Fibroblast of villous mesenchyme (primary cell): ENCODE data around the gene C5AR1. TPM values are rescaled to one million over a fixed set of nuclear protein-coding genes. Genes with fewer than 3 reads are reported as not detected.
"Not testable (repeated sequence)": the region's sequence is repeated elsewhere in the genome, so short reads cannot be mapped to it uniquely, and the experiment has no call there.

Source experiments
- DNase-seq: peaks from one replicate; pipeline ENCODE4 v3.0.0-alpha.2; 2010; ENCODE audit warnings: low read depth
- H3K4me3 ChIP-seq: 2 replicates; pipeline ENCODE4 v1.5.1; 2011; ENCODE audit warnings: low read depth, mild to moderate bottlenecking, low read length
- total RNA-seq: library from RNA; depleted of rRNA; stranded (reverse); fragments of >200 nt; gene quantifications from 2 replicates; pipeline ENCODE4 v1.2.3, GENCODE V29; 2012
- TF ChIP-seq, protein P1 (sequence below): IDR thresholded peaks from 2 replicates; pipeline ENCODE4 v1.5.1; 2012; ENCODE audit warnings: low read depth, mild to moderate bottlenecking, low read length; ENCODE audit not compliant: insufficient read depth

The C5AR1 gene
- total RNA-seq, 1 donor: 0.43 TPM

DNA sequence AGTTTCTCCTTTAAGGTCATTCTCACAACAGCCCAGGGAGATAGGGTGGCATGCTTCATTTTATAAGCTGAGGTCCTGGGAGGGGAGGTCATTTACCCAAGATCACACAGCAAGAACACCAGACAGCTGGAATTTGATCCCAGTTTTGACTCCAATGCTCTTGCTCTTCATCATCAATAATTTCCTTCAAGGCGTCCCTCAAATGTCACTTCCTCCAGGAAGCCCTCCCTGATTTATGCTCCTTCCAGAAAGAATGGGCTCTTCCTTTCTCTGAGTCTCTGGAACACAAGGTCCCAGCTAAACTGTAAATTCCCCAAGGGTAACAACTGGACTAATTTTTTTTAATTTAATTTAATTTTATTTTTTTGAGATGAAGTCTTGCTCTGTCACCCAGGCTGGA lies 34.8 kb downstream of the C5AR1 start:
- TF ChIP-seq, protein P1, sequence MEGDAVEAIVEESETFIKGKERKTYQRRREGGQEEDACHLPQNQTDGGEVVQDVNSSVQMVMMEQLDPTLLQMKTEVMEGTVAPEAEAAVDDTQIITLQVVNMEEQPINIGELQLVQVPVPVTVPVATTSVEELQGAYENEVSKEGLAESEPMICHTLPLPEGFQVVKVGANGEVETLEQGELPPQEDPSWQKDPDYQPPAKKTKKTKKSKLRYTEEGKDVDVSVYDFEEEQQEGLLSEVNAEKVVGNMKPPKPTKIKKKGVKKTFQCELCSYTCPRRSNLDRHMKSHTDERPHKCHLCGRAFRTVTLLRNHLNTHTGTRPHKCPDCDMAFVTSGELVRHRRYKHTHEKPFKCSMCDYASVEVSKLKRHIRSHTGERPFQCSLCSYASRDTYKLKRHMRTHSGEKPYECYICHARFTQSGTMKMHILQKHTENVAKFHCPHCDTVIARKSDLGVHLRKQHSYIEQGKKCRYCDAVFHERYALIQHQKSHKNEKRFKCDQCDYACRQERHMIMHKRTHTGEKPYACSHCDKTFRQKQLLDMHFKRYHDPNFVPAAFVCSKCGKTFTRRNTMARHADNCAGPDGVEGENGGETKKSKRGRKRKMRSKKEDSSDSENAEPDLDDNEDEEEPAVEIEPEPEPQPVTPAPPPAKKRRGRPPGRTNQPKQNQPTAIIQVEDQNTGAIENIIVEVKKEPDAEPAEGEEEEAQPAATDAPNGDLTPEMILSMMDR: no peak
- no peak for DNase-seq
- H3K4me3 ChIP-seq: no peak overlapping the region

DNA sequence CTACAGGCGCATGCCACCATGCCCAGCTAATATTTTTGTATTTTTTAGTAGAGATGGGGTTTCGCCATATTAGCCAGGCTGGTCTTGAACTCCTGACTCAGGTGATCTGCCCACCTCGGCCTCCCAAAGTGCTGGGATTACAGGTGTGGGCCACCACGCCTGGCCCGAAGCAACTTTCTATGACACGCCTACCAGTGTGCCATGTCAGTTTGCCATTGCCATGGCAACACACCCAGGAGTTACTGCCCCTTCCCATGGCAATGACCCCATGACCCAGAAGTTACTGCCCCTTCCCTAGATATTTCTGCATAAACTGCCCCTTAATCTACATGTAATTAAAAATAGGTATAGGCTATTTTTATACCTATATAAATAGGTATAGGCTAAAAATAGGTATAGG lies 36.4 kb downstream of the C5AR1 start:
- not testable (repeated sequence) for H3K4me3 ChIP-seq, DNase-seq

DNA sequence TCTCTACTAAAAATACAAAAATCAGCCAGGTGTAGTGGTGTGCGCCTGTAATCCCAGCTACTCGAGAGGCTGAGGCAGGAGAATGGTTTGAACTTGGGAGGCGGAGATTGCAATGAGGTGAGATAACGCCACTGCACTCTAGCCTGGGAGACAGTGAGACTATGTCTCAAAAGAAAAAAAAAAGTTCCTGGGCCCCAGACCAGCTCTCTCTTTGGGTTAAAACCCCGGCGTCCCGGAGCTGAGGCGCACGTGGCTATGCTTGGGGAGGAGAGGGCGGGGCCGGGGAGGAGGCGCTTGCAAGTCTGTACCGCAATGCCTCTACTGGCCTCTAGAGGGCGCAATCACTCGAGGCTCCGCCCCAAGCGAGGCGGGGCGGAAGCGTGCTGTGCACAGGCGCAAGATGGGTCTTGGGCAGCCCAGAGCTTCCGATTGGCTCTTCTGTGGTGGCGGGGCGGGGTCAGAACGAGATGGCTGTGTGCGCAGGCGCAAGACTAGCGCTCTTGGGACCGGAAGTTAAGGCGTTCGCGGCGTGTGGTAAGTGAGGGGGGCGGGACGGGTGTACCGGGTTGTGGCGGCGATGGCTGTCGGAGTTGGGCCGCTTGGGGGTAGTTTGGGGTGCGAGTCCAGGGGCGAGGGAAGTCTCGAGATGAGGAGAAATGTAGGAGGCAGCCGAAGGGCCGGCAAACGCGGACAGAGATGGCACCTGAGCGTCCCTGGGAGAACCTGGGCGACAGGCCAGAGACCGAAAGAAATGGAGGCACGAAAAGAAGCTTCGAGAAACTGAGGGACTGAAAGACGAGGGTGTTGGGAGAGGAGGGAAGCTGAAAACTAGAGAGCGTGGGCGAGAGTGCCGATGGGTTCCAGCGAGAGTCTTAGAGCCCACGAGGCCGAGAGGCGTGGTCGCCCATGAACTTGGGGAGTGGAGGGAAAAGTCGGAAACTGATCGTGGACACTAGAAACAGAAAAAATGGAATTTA lies 39.4 kb downstream of the C5AR1 start, which contains the start of gene DHX34:
Gene DHX34 (plus strand): TSS at position 497 of the 977 bp plus-strand sequence. CDS start 3,716 bp downstream, outside the sequence.
- TF ChIP-seq, protein P1: peak; percentile 95
- H3K4me3 ChIP-seq: peak within 1 kb of the TSS; percentile 100
- DNase-seq: peak; percentile 99

DNA sequence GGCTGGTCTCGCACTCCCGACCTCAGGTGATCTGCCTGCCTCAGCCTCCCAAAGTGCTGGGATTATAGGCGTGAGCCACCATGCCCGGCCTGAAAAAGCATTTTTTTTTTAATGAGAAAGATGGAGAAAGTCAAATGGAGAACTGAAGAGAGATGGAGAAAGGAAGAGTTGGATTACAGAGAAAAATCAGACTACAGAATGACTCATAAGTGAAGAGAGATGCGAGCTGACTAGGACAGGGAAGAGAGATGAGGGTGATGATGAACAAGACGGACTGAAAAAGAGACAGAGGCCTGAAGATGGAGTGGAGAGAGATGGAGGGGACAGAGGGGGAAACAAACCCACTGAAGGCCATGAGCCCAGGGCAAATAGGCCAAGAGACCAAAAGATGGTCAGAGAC lies 41.0 kb downstream of the C5AR1 start:
- TF ChIP-seq, protein P1: no peak
- DNase-seq: no peak
- H3K4me3 ChIP-seq: no peak overlapping the region

DNA sequence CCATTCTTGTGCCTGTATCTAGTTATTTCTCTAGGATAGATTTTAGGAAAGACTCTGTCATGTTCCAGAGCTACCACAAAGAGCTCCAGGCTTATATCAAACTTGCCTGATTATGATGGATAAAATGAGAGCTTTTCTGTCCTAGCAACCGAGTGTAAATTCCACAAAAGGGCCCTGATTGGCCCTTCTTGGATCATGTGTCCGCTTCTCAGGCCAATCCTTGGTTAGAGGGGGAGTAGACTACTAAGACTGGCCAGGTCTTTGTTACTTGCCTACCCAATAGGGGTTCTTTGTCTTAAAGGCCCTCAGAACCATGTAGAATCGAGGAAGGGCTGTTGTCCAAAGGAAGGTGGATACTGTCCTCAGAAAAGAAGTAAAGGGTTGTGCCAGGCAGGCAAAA lies 41.9 kb downstream of the C5AR1 start:
- DNase-seq: peak; percentile 24
- TF ChIP-seq, protein P1: no peak
- no peak overlapping the region for H3K4me3 ChIP-seq

DNA sequence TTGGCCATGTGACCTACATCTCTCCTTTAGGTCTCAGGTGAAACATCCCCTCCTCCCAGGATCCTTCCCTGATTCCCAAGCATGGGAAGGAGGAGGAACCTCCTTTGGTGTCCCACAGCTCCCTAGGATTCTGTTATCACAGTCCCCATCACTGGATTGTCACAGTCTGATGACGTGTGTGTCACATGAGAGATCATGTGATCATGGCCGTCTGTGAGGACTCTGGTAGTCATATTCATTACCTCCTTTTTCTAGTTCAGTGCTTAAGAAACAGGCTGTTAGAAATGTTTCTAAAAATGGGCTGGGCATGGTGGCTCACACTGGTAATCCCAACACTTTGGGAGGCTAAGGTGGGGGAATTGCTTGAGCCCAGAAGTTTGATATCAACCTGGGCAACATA lies 42.4 kb downstream of the C5AR1 start:
- TF ChIP-seq, protein P1: no peak
- DNase-seq: no peak
- H3K4me3 ChIP-seq: no peak overlapping the region

DNA sequence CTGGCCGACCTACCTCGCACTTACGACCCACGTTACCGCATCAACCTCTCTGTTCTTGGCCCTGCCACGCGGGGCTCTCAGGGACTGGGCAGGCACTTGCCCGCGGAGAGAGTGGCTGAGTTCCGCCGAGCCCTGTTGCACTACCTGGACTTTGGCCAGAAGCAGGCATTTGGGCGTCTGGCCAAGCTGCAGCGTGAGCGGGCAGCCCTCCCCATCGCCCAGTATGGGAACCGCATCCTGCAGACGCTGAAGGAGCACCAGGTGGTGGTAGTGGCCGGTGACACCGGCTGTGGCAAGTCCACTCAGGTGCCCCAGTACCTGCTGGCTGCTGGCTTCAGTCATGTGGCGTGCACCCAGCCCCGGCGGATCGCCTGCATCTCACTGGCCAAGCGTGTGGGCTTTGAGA lies 43.6 kb downstream of the C5AR1 start:
- TF ChIP-seq, protein P1: no peak
- no peak overlapping the region for H3K4me3 ChIP-seq
- DNase-seq: no peak
